ENCODE measurements around the gene PTPRN2.
"Not testable (repeated sequence)": the region's sequence is repeated elsewhere in the genome, so short reads cannot be mapped to it uniquely, and the experiment has no call there.

Gene PTPRN2

GRCh38 chr7:158587162-158588084 is at the start of gene PTPRN2:
Gene PTPRN2 (minus strand): TSS chr7:158587823.
- DNase-seq, result peak; percentile 46

DNA sequence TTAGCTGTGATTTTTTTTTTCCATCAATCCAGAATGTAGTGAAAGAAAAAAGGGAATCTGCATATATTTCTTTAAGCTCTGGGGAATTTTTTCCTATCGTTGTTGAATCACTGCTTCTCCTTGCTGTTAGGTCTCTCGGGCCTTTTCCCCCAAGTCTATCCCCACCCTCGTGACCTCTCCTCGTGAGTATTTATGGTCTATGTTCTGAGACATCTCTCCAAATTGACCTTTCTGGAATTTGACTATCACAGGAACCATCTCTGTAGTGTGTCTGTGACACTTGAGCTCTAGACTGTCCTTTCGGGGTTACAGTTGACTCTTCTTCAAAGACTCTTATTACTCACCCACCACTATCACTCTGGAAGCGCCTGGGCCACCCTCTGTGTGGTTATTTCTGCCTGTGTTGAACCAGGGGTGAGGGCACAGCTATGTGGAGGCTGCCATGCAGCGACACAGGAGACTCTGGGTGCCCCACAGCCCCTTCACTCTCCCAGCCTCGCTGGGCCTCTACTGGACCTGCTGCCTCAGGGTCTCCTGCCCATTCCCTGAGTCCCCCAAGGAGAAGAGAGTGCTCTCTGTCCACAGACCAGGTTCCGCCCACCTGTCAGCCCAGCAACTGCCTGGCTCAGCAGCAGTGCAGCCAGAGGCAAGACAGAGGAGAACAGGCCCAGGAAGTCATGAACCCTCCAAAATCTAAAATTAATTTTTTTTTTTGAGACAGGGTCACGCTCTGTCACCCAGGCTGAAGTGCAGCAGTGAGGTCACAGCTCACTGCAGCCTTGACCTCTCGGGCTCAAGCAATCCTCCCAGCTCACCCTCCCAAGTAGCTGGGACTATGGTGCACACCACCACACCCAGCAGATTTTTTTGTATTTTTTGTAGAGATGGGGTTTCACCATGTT is 45.7 kb upstream of the PTPRN2 start:
- no peak for DNase-seq

- no peak for DNase-seq
Measured at GRCh38 chr7:158631574-158632195, 44.1 kb upstream of the PTPRN2 start.

GRCh38 chr7:158626289-158626688 is 38.7 kb upstream of the PTPRN2 start:
- not testable (repeated sequence) for DNase-seq

GRCh38 chr7:158623241-158623640 is 35.6 kb upstream of the PTPRN2 start:
- DNase-seq, result no peak

GRCh38 chr7:158620839-158621441 is 33.3 kb upstream of the PTPRN2 start:
- DNase-seq, result no peak

DNA sequence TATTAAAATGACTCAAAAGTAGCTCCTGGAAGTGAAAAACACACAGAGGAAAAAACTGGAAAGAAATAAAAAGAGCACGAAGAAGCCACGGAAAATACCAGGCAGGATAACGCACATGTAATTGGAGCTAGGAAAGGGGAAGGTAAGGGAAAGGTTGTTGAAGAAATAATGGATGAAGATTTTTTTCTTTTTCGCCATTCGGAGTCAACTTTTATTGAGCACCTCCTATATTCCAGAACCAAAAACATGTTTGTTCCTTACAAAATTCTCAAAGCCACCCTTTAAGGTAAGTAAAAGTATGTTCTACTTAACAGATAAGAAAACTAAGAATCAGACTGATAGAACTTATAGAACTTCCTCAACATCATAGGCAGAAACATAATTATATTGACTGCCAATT is 32.8 kb upstream of the PTPRN2 start:
- DNase-seq, result no peak

GRCh38 chr7:158618745-158619140 is 31.1 kb upstream of the PTPRN2 start:
- no peak for DNase-seq

DNA sequence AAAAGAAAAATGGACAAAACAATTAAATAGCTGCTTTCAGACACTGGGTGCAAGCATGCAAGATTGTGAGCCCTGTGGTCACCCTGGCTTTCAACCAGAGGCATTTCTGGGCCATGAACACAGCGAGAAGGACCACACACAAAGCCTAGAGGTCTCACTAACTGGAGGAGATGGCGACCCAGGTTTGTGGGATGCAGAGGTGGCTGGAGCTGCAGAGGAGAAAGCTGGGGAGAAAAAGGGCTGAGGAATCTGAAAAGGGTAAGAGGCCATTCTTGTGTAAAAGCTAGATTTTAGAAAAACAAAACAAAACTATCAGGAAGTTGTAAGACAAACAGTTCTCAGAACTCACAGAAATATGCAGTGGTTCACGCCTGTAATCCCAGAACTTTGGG is 30.1 kb upstream of the PTPRN2 start:
- DNase-seq, result no peak

GRCh38 chr7:158616050-158616449 is 28.4 kb upstream of the PTPRN2 start:
- DNase-seq, result no peak

GRCh38 chr7:158614700-158615099 is 27.1 kb upstream of the PTPRN2 start:
- DNase-seq, result no peak

DNA sequence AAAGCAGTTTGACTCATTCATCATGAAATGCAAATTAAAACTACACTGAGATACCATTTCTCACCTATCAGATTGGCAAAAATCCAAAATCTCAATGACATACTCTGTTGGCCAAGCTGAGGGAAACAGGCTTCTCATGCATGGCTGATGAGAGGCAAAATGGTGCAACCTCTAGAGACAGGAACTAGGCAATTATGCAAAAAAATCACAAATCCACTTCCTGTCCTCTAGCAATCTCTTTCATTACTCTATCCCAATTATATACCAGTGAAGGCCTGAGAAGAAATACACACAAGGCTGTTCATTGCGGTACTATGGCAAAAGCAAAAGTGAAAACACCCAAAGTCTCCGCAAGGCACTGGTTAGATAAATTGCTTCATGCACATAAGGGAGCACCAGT is 25.9 kb upstream of the PTPRN2 start:
- no peak for DNase-seq

DNA sequence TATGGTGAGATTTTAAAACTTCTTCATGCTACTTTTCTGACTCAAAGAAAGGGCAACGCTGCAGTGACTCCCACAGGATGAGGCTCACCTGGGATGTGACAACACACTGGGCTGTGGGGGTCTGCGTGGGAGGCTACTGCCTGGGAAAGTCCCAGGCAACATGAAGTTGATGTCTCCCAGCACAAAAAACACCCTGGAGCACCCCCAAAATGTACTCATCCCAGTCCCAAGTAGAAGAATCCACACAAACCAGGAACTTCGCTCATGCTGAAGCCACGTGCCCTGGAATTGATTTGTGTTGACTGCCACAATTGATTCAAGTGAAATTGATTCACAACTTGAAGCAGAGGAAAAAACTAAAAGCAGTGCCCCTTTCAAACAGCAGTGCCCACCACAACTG is 24.9 kb upstream of the PTPRN2 start:
- no peak for DNase-seq

DNA sequence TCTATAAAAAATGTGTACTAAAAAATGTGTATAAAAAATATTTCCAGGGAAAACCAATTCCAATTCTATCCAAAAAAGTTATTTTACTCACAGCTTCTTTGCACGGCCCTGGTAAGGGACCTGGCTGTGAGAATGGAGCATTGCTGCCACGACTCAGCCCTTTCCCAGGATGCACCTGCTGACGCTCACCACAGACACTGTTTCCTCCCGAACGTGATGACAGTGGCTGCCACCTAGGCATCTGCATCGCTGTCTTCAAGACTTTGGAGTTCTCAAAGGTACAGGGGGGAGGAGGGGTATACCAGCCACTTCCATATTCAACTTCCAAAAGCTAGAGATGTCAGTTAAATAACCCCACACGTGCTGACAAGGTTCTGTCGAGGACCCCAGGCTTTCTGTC is 23.9 kb upstream of the PTPRN2 start:
- DNase-seq, result no peak

DNA sequence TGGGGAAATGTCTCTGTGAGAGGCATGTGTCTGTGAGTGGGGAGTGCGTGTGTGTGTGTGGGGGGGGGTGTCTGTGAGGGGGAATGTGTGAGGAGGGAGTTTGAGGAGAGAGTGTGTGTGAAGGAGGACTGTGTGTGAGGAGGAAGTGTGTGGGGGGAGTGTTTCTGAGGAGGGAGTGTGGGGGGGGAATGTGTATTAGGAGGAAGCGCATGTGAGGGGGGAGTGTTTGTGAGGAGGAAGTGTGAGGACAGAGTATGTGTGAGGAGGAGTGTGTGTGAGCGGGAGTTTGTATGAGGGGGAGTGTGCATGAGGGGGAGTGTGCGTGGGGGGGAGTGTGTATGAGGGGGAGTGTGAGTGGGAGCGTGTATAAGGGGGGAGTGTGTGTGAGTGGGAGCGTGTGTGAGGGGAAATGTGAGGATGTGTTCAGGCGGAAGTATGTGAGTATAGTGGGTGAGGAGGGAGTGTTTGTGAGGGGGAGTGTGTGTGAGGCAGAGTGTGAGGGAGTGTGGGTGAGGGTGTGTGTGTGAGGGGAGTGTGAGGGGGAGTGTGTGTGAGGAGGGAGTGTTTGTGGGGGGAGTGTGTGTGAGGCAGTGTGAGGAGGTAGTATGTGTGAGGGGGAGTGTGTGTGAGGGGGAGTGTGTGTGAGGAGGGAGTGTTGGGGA is 21.8 kb upstream of the PTPRN2 start:
- DNase-seq, result no peak

GRCh38 chr7:158607563-158607962 is 19.9 kb upstream of the PTPRN2 start:
- no peak for DNase-seq

DNA sequence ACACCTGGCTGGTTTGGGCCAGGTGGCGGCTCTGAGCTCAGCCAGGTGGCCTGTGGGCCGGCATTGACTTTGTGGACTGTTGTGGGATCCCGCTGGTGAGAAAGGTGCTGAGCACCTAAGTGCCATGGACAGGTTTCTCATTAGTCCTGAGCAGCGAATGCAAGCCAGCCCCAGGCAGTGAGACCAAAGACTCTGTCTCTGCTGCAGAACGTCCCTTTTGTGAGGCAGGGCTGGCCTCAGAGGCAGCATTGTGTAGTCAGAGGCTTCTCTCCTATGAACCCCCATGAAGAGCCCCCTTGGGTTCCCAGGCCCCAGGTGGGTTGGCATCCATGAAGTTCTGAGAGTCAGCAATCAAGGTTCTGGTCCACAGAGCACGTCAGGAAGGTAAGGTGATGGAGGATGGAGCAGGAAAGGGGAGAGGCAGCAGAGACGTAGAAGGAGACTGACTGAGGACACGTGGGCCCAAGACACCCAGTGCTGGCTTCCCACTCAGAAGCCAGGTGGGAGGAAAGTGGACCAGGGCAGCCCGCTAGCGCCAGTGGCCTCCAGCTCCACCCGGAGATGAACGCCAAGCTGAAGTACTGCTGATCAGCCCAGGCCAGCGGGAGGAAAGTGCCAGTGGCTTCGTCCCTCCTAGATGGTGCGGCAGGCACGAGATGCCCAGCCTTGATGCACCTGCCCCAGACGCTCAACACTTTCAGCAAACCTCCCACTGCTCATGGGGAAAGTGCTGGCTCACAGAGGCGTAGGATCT is 19.2 kb upstream of the PTPRN2 start:
- DNase-seq, result no peak

DNA sequence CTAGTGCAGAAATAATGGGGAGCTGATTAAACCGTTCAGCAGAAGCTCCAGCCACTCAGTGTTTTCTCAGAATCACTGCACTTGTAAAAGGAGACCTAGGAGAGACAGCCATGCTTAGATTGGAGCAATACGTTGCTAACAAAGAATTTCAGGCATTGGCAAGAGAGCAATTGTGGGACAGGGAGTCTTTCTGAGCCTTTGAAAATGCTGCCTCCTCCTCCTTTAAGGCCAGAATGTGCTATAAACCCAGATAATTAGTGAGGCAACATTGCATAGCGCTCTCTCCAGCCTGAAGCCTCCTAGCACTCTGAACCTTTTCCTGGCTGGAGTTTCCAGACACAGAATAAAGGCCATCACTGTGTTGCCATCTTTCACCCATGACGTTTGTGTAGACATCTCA is 18.5 kb upstream of the PTPRN2 start:
- DNase-seq, result no peak

DNA sequence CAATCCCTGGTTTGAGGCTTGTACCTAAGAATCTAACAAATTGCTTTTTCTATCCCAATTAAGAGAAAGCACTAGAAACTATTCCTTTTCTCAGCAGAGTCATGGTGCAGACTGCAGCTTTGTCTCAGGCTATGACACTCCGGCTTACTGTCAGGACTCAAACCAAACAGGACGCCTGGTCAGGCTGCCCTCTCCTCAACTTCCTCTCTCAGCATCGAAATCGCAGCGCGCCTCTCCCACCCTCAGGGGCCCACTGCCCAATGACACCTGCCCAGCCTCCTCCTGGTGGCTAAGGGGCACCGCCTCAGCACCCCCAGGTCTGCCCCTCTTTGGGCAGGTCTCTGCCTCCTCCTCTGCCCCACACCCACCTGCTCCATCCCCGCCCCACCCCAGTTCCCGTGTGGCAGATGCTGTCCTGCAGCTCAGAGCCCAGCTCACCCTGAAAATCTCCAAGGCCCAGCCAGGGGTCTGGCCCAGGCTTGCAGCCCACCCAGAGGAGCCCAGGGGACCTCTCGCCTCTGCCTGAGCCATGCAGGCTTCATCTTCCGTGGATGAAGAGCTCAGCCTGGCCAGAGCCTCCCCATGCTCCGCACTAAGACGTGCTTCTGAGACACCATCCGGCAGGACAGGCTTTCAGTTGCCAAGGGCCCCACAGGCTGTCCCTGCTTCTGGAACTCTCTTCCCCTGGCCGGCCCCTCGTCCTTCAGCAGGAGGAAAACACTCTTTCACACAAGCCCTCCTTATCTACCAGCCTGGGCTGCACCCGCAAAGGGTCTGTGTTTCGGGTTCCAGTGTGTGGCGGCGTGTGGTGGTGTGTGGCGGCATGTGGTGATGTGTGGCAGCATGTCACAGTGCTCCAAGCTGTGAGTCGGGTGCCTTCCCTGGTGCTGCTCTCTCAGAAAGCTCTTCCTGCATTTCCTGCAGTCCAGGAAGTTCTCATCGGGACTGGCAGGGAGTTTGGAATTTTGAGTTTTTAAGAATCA is 16.4 kb upstream of the PTPRN2 start:
- no peak for DNase-seq
